Raji (cell line): ENCODE results near the gene KHNYN.
A peak's percentile ranks its signal among the peaks of the same experiment; 100 is the strongest.

ENCODE experiments used
- POLR2A ChIP-seq: IDR thresholded peaks from 2 replicates; pipeline ENCODE4 v1.6.1; 2011; ENCODE audit warnings: low read depth, low read length, control low read depth; ENCODE audit not compliant: insufficient read depth

Gene KHNYN

GRCh38 chr14:24426912-24427536, 2.7 kb upstream of the KHNYN start:
- TF ChIP-seq POLR2A = no peak

DNA sequence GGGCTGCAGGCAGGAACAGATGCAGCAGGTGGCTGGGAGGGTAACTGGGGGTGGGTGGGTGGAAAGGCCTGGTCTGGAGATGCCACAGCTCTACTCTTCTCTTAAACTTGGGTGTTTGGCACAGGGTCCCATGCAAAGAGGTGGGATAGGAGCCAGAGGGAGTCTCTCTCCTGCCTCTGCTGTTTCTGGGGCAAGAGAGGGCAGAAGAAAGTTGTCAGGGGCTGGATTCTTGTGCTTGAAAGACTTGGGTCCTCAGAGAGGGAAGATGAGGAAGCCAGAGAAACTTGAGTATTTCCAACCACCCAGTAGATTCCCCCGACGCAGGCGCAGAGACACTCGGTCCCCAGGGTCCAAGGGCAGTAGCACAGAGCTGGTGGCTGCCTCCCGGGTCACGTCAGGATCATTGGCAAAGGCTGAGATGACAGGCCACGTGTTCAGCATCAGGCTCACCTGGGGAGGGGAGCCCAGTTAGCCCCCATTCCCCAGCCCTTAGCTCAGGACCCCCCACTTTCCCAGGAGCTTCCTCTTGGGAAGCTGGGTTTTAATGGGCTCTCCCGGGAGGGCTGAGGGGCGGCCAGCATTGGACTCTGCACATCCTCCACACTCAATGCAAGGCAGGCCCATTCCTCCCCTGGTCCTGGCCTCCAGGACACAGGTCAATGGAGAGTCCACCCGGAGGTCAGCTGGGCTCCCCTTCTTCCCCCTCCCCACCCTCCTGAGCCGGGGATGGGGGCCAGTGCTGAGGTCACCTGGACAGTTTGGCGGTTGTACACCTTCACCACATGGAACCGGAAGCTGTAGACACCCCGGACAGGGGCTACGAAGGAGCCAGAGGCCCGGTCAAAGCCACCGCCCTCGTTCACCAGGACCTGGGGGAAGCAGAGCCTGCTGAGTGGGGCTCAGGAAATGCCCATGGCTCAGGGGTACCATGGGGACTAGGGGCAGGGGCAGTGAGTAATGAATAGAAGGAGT, 1.9 kb upstream of the KHNYN start:
- TF ChIP-seq POLR2A = no peak

DNA sequence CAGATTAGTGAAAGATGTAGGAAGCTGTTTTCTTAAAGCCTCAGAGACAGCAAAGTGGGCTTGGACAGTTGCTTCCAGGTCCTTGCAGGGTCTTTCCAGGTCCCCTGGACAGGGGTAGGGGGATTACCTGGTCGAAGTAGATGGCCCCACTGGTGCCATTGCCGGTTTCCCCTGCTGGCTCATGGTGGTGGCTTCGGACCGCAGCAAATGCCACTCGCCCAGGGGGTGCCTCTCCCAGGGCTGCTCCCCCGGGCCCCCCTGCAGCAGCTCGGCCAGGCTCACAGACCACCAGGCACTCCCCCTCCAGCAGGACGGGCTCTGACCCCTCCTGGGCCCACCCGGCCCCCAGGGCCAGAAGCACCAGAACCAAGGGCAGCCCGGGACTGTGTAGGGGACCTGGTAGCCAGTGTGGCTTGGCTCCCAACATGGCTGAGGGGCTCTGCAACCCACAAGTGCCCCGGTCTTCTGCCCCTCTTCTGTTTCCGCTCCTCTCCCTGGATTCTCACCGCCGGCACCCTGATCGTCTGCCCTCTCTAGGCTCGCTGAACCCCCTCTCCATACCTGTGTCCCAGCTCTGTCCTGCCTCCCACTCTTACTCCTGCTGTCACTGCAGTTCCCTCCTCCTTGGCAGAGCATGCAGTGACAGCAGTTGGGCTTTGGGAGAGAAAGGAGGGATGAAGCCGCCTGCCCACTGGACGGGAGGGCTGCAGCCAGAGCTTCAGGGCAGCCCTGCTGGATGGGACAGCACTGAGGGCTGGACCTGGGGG, 943 bp upstream of the KHNYN start:
- TF ChIP-seq POLR2A = no peak

- TF ChIP-seq POLR2A = no peak
Observed at GRCh38 chr14:24430143-24430681, 458 bp downstream of the KHNYN start.

GRCh38 chr14:24430682-24431568, 1.2 kb downstream of the KHNYN start:
- peak; percentile 65 for TF ChIP-seq POLR2A

- TF ChIP-seq POLR2A = peak; percentile 37; the same call in 1 of the 2 replicates
Observed at GRCh38 chr14:24431569-24432258, 2.0 kb downstream of the KHNYN start.

GRCh38 chr14:24432259-24433131, 2.7 kb downstream of the KHNYN start:
- TF ChIP-seq POLR2A = no peak

- TF ChIP-seq POLR2A = no peak
Observed at GRCh38 chr14:24434036-24434435, 4.3 kb downstream of the KHNYN start.

DNA sequence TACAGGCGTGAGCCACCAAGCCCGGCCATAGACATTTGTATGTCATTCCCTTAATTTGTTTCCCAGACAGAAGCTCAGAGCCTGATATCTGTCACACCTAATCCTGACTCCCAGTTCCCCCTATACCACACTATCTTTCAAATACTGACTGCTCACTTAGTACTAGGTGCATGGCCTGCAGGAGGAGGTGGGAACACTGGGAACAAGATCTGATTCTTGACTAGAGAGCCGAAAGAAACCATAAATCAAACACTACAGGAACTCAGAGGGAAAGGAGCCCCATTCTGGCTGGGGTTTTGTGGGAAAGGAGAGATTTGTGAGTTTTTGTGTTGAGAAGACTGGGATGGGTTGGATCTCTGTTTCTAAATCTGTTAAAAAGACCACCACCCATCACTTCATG, 4.9 kb downstream of the KHNYN start:
- no peak for TF ChIP-seq POLR2A

DNA sequence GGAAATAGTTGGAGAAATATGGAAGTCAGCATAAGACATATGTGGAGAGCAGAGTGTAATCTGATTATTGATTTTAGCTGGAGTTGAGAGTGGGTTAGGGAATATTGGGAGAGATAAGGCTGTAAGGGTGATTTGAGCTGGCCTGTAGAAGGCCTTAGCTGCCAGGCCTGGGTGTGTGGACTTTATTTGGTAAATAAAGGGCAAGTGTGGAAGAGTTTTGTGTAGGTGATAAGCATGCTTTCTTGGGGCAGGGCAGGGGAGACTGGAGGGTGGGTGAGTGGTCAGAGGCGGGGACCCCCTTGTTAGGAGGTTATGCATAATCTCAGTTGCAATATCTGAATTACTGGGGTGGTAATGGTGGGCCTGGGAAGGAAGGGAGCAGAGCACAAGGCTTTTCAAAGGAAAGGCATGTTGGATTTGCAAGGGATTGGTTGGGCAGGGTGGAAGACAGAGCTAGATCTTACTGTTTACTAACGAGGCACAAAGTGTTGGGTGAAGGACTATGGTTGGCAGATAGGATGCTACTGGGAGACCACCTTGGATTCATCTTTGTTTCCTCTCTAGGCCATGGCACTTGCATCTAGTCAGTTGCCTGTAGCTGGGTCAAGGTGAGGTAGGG, 5.5 kb downstream of the KHNYN start:
- no peak for TF ChIP-seq POLR2A

DNA sequence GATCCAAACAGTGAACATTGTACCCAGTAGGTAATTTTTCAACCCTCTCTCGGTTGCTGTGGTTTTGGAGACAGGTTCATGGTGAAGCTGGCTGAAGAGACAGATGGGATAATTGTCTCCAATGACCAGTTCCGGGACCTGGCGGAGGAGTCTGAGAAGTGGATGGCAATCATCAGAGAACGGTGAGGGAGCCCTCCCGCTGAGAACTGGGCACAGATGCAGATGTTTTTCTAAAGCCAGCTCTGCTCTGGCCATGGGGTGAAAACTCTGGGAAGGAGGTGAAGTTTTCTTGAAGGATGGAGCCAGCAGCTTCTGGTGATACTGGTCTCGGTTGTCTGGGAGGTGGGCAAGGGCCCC, 6.2 kb downstream of the KHNYN start:
- no peak for TF ChIP-seq POLR2A

GRCh38 chr14:24436355-24437019, 6.7 kb downstream of the KHNYN start:
- no peak; the same call in 1 of the 2 replicates for TF ChIP-seq POLR2A
